ENCODE data around the gene CLEC16A.

GRCh38 chr16:10902999-10903398 is 41.4 kb upstream of the CLEC16A start:
- no peak for TF ChIP-seq POLR2AphosphoS5 (IDR thresholded peaks at IDR 0.05; ENCODE audit: low read depth, low read length)
- TF ChIP-seq POLR2A (IDR thresholded peaks at IDR 0.05; ENCODE audit: low read depth, low read length), result no peak
- TF ChIP-seq TAF1 (IDR thresholded peaks at IDR 0.05; ENCODE audit: low read depth, low read length), result no peak
- TF ChIP-seq PAX5 (IDR thresholded peaks at IDR 0.05; ENCODE audit: insufficient read depth, low read length, severe bottlenecking), result no peak
- TF ChIP-seq POU2F2 (IDR thresholded peaks at IDR 0.05; ENCODE audit: low read depth, low read length), result no peak
- no peak for TF ChIP-seq SPI1 (IDR thresholded peaks at IDR 0.05; ENCODE audit: low read depth, low read length)

Measured in GM12891 (cell line).